ENCODE measurements around the gene WDFY2.

DNA sequence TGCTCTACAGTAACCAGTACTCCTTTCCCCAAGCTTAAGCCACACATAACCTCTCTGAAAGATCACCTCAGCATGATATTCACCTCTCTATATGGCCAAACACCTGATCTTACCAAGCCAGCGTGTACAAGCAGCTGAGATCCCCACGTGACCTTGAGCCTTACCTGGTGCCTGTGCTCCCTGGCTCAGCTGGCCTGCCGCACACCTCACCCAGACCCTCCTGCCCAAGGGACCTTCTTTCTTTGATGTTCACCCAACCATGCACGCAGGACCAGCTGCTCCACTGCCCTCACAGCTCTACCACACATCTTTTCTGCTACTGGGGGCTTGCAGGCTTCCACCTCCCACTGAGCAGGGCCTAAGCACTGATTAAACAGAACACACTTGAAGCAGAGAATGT, 210.7 kb downstream of the WDFY2 start:
- no peak for TF ChIP-seq GATA3 (IDR thresholded peaks at IDR 0.05; ENCODE audit: low read depth, low read length)
- no peak for TF ChIP-seq GATA2 (IDR thresholded peaks at IDR 0.05; ENCODE audit: low read depth, low read length)

All from SH-SY5Y (cell line).